WERI-Rb-1 (cell line): ENCODE results near the gene PBX3.

ENCODE experiments used
- DNase-seq: peaks from one replicate; pipeline ENCODE4 v3.0.0-alpha.2; 2020
- H3K27ac ChIP-seq: fragments of 250-450 bp; sonication (Bioruptor Pico); 2 replicates; pipeline ENCODE4 v1.5.1; 2020; ENCODE audit warnings: mild to moderate bottlenecking, moderate library complexity
- H3K27me3 ChIP-seq: fragments of 250-450 bp; sonication (Bioruptor Pico); 2 replicates; pipeline ENCODE4 v1.5.1; 2021; ENCODE audit warnings: mild to moderate bottlenecking, low read depth, moderate library complexity; ENCODE audit not compliant: insufficient read depth, severe bottlenecking
- H3K36me3 ChIP-seq: fragments of 250-450 bp; sonication (Bioruptor Pico); 2 replicates; pipeline ENCODE4 v1.5.1; 2020; ENCODE audit warnings: mild to moderate bottlenecking, moderate library complexity
- H3K4me3 ChIP-seq: 2 replicates; pipeline ENCODE4 v1.5.1; 2011; ENCODE audit warnings: low read depth, mild to moderate bottlenecking, control low read depth, low read length
- H3K9me3 ChIP-seq: fragments of 250-450 bp; sonication (Bioruptor Pico); 2 replicates; pipeline ENCODE4 v1.5.1; 2021; ENCODE audit warnings: mild to moderate bottlenecking, moderate library complexity; ENCODE audit not compliant: severe bottlenecking
- CTCF ChIP-seq: IDR thresholded peaks from 2 replicates; pipeline ENCODE4 v1.5.1; 2011; ENCODE audit warnings: low read depth, mild to moderate bottlenecking, control low read depth, inconsistent platforms, low read length

PBX3 gene

GRCh38 chr9:126001581-126002225 lies 254.5 kb downstream of the PBX3 start:
- no peaks in the 10 kb centered on the region for H3K27me3 ChIP-seq
- no peak for TF ChIP-seq CTCF
- DNase-seq: no peak
- no peak overlapping the region; the same call in 1 of the 2 replicates for H3K27ac ChIP-seq
- no peaks in the 10 kb centered on the region for H3K9me3 ChIP-seq
- no peak overlapping the region for H3K4me3 ChIP-seq
- H3K36me3 ChIP-seq: no peaks in the 10 kb centered on the region

- no peaks in the 10 kb centered on the region for H3K36me3 ChIP-seq
- no peaks in the 10 kb centered on the region for H3K27me3 ChIP-seq
- peaks cover 4% of the 10 kb centered on the region for H3K9me3 ChIP-seq
- H3K27ac ChIP-seq: no peak overlapping the region; the same call in 1 of the 2 replicates
- TF ChIP-seq CTCF: no peak
- DNase-seq: no peak
- no peak overlapping the region for H3K4me3 ChIP-seq
These were observed 255.5 kb downstream of the PBX3 start for GRCh38 chr9:126002476-126003350.

GRCh38 chr9:126009047-126009446 lies 261.9 kb downstream of the PBX3 start:
- TF ChIP-seq CTCF: peak; percentile 76
- Histone ChIP-seq H3K9me3 (peaks cover 28% of the 10 kb centered on the region), H3K27me3 (no peaks in the 10 kb centered on the region), H3K27ac (no peak overlapping the region), H3K36me3 (no peaks in the 10 kb centered on the region), H3K4me3 (no peak overlapping the region)
- DNase-seq: peak; percentile 34

- peaks cover 4% of the 10 kb centered on the region for H3K9me3 ChIP-seq
- TF ChIP-seq CTCF: no peak
- H3K27ac ChIP-seq: no peak overlapping the region
- H3K36me3 ChIP-seq: no peaks in the 10 kb centered on the region
- H3K27me3 ChIP-seq: no peaks in the 10 kb centered on the region
- no peak for DNase-seq
- no peak overlapping the region for H3K4me3 ChIP-seq
These were observed 267.6 kb downstream of the PBX3 start for GRCh38 chr9:126014726-126015125.

GRCh38 chr9:126015424-126015823 lies 268.3 kb downstream of the PBX3 start:
- TF ChIP-seq CTCF: no peak
- Histone ChIP-seq H3K4me3 (no peak overlapping the region), H3K9me3 (no peaks in the 10 kb centered on the region), H3K36me3 (no peaks in the 10 kb centered on the region), H3K27ac (no peak overlapping the region), H3K27me3 (no peaks in the 10 kb centered on the region)
- DNase-seq: no peak
